A549 (cell line): Measurements from ENCODE around the gene MVB12B.

Experiments used
- CHD2 ChIP-seq: fragments of 150-350 bp; IDR thresholded peaks from 2 replicates; pipeline ENCODE4 v1.6.1; 2014; ENCODE audit warnings: low read length; ENCODE audit not compliant: partially characterized antibody
- CTCF ChIP-seq: fragments of >200 bp; sonication (Bioruptor Twin); formaldehyde crosslinking; IDR thresholded peaks from 3 replicates; pipeline ENCODE4 v1.5.1; 2016
- MYC ChIP-seq: IDR thresholded peaks from 2 replicates; pipeline ENCODE4 v1.6.1; 2012; ENCODE audit warnings: mild to moderate bottlenecking, inconsistent platforms, low read length, improper control_type of control experiment, borderline replicate concordance
- POLR2AphosphoS2 ChIP-seq: conservative IDR thresholded peaks from 2 replicates; pipeline ENCODE4 v1.6.1; 2012; ENCODE audit warnings: low read length, improper control_type of control experiment, inconsistent platforms
- RAD21 ChIP-seq, 2 experiments: fragments of >200 bp in 1 of 2; sonication (Bioruptor Twin) in 1 of 2; formaldehyde crosslinking in 1 of 2; IDR thresholded peaks in 1 of 2; conservative IDR thresholded peaks in 1 of 2; 2 replicates in 1 of 2; 3 replicates in 1 of 2; pipeline ENCODE4 v1.6.1; 2012 to 2018; ENCODE audit warnings: inconsistent platforms in 1 of 2
- REST ChIP-seq: fragments of 200-600 bp; sonication (generic); IDR thresholded peaks from 2 replicates; pipeline ENCODE4 v1.6.1; 2016; ENCODE audit warnings: antibody characterized with exemption, mild to moderate bottlenecking, moderate library complexity

- TF ChIP-seq MYC = no peak
- no peak for TF ChIP-seq CTCF
- TF ChIP-seq RAD21 (conservative IDR thresholded peaks at IDR 0.05 in 1 of 2, IDR thresholded peaks at IDR 0.05 in 1 of 2) = no peak
- no peak for TF ChIP-seq POLR2AphosphoS2
- no peak for TF ChIP-seq REST
- no peak for TF ChIP-seq CHD2
These were observed 7.0 kb upstream of the MVB12B start for GRCh38 chr9:126319671-126320070.
